Neural cell (in vitro differentiated cells): ENCODE results near the gene LRBA.

Experiments used
- CTCF ChIP-seq: fragments of 450-650 bp; IDR thresholded peaks from 2 replicates; pipeline ENCODE4 v1.5.1; 2014; ENCODE audit warnings: antibody characterized with exemption, mild to moderate bottlenecking, moderate library complexity; ENCODE audit not compliant: poor library complexity, severe bottlenecking
- EZH2 ChIP-seq: fragments of 200-600, 300-800 bp; shearing (Covaris generic), sonication (generic); IDR thresholded peaks from 2 replicates; pipeline ENCODE4 v1.6.1; 2014; ENCODE audit warnings: antibody characterized with exemption, low read length, borderline replicate concordance, mild to moderate bottlenecking; ENCODE audit not compliant: insufficient read depth, poor library complexity, severe bottlenecking
- RAD21 ChIP-seq: fragments of 450-650 bp; conservative IDR thresholded peaks from 2 replicates; pipeline ENCODE4 v1.6.1; 2014; ENCODE audit warnings: antibody characterized with exemption, mild to moderate bottlenecking, moderate library complexity

DNA sequence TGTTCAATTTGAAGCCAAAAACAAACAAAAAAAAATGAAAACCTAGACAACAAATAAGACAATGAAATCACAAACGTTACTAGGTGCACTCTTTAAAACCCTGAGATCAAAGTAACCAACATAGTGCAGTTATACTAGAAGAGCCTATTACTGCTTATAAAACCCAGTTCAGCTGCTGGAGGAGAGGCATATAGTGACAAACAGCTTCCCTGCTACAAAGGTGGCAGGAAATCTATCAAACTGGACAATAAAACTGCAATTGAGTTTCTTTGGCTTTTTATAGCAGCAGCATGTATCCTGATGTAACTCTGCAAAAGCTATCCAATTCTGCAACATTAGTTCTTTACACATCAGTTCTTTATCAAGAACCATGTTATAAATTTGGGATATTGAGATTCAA, 155.6 kb downstream of the LRBA start:
- no peak for TF ChIP-seq EZH2
- no peak for TF ChIP-seq CTCF
- TF ChIP-seq RAD21: no peak
